Panc1 (cell line): ENCODE data around the gene DCAF4L1. TPM values are rescaled to one million over a fixed set of nuclear protein-coding genes. Genes with fewer than 3 reads are reported as not detected.

Experiments used
- ATAC-seq: fragments of 200-7000 bp; cut with Tn5 transposase; 2 replicates; pipeline ENCODE4 v1.9.1; 2020; ENCODE audit warnings: mild to moderate bottlenecking, moderate library complexity
- BruUV-seq: library from RNA; stranded (reverse); fragments of 400-500 nt; replicated peaks from 2 replicates; lab custom pipeline; 2021; lab: Mats Ljungman, UMichigan
- CTCF ChIA-PET: fragments of 300-600 bp; sonication (Branson Sonifier 250); formaldehyde crosslinking; loops from one replicate; lab custom pipeline; 2022; ENCODE audit warnings: antibody characterized with exemption; lab: Charles Lee
- POLR2A ChIA-PET: fragments of 300-600 bp; sonication (Branson Sonifier 250); formaldehyde crosslinking; loops from one replicate; lab custom pipeline; 2022; ENCODE audit warnings: antibody characterized with exemption; lab: Charles Lee
- DNase-seq: peaks from one replicate; pipeline ENCODE4 v3.0.0-alpha.2; 2010; ENCODE audit warnings: low read depth, low spot score
- H3K27ac ChIP-seq: 2 replicates; pipeline ENCODE4 v1.5.1; 2011; ENCODE audit warnings: mild to moderate bottlenecking, low read length, inconsistent platforms
- H3K27me3 ChIP-seq: fragments of 200-500 bp; sonication (Bioruptor generic); 2 replicates; pipeline ENCODE4 v1.6.0; 2014; ENCODE audit warnings: low read length, inconsistent platforms; ENCODE audit not compliant: control insufficient read depth, insufficient read depth
- H3K36me3 ChIP-seq: fragments of 200-500 bp; sonication (Bioruptor generic); 2 replicates; pipeline ENCODE4 v1.5.1; 2014; ENCODE audit warnings: inconsistent platforms, mild to moderate bottlenecking, low read length, moderate library complexity; ENCODE audit not compliant: control insufficient read depth, insufficient read depth
- H3K4me1 ChIP-seq: 2 replicates; pipeline ENCODE4 v1.5.1; 2011; ENCODE audit warnings: inconsistent platforms, mild to moderate bottlenecking, low read length, moderate library complexity; ENCODE audit not compliant: control insufficient read depth, insufficient read depth
- H3K4me3 ChIP-seq, 2 experiments: 2 replicates each; pipeline ENCODE4 v1.5.1; 2011 to 2012; ENCODE audit warnings: low read depth in 2 of 2, low read length in 2 of 2, mild to moderate bottlenecking in 2 of 2, inconsistent platforms in 1 of 2, moderate library complexity in 1 of 2
- H3K9me3 ChIP-seq: fragments of 200-500 bp; sonication (Bioruptor generic); 2 replicates; pipeline ENCODE4 v1.5.1; 2014; ENCODE audit warnings: low read depth, mild to moderate bottlenecking, inconsistent platforms, low read length, moderate library complexity; ENCODE audit not compliant: control insufficient read depth, insufficient read depth
- CTCF ChIP-seq: fragments of 450-650 bp; IDR thresholded peaks from 2 replicates; pipeline ENCODE4 v1.5.1; 2017; ENCODE audit warnings: mild to moderate bottlenecking
- POLR2AphosphoS5 ChIP-seq: IDR thresholded peaks from 2 replicates; pipeline ENCODE4 v1.6.1; 2012; ENCODE audit warnings: mild to moderate bottlenecking, low read depth, low read length, moderate library complexity
- REST ChIP-seq, 2 experiments: IDR thresholded peaks; 2 replicates each; pipeline ENCODE4 v1.6.1; 2011 to 2012; ENCODE audit warnings: low read depth in 2 of 2, control low read depth in 1 of 2, low read length in 1 of 2, mild to moderate bottlenecking in 1 of 2, moderate library complexity in 1 of 2; ENCODE audit not compliant: insufficient read depth in 1 of 2
- SIN3A ChIP-seq: IDR thresholded peaks from 2 replicates; pipeline ENCODE4 v1.6.1; 2012; ENCODE audit warnings: low read depth, mild to moderate bottlenecking, low read length, moderate library complexity, borderline replicate concordance; ENCODE audit not compliant: insufficient read depth
- TCF7L2 ChIP-seq: IDR thresholded peaks from 2 replicates; pipeline ENCODE4 v1.6.1; 2011; ENCODE audit warnings: mild to moderate bottlenecking, low read depth, low read length, inconsistent platforms
- in situ Hi-C: cut with HindIII; loops from 2 replicates; pipeline ENCODE4 v1.10.0; 2016; ENCODE audit warnings: low sequenced_read_pairs, low pct_unique_long_range_greater_than_20kb
- intact Hi-C: fragments of 100-400 bp; cut with micrococcal nuclease; formaldehyde crosslinking; loops from one replicate; pipeline ENCODE4 v1.10.0; 2022; ENCODE audit not compliant: unreplicated experiment
- total RNA-seq: library from RNA; stranded (reverse); gene quantifications from one replicate; pipeline ENCODE4 v1.2.1, GENCODE V29; 2021; ENCODE audit not compliant: unreplicated experiment

Gene DCAF4L1
- total RNA-seq, 1 experiment from 2014 or later: 0.13 TPM

GRCh38 chr4:41977709-41978108, 3.8 kb upstream of the DCAF4L1 start:
- intact Hi-C loops: no loop called here
- no peak overlapping the region for H3K27ac ChIP-seq
- no peak overlapping the region for H3K4me3 ChIP-seq
- DNase-seq: no peak
- in situ Hi-C loops: no loop called here
- TF ChIP-seq SIN3A: no peak
- no peak for TF ChIP-seq POLR2AphosphoS5
- no peaks in the 10 kb centered on the region for H3K9me3 ChIP-seq
- no TSS peak for BruUV-seq
- H3K36me3 ChIP-seq: no peaks in the 10 kb centered on the region
- ATAC-seq: no peak
- H3K4me1 ChIP-seq: no peaks in the 10 kb centered on the region
- ChIA-PET CTCF (no interaction called here), POLR2A (no interaction called here)
- no peaks in the 10 kb centered on the region for H3K27me3 ChIP-seq

GRCh38 chr4:41982716-41983115, 1.2 kb downstream of the DCAF4L1 start:
- no peak for ATAC-seq
- ChIA-PET POLR2A (no interaction called here), CTCF (no interaction called here)
- Histone ChIP-seq H3K4me1 (no peaks in the 10 kb centered on the region), H3K4me3 (no peak overlapping the region), H3K27me3 (no peaks in the 10 kb centered on the region), H3K36me3 (no peaks in the 10 kb centered on the region), H3K9me3 (no peaks in the 10 kb centered on the region), H3K27ac (no peak overlapping the region)
- intact Hi-C loops (no loop called here), in situ Hi-C loops (no loop called here)
- no peak for DNase-seq
- BruUV-seq: no TSS peak
- TF ChIP-seq CTCF: no peak
- TF ChIP-seq TCF7L2: no peak
- no peak for TF ChIP-seq SIN3A
- no peak for TF ChIP-seq POLR2AphosphoS5
- TF ChIP-seq REST (IDR thresholded peaks at IDR 0.05; ENCODE audit: insufficient read depth in 1 of 2, low read depth in 2 of 2, low read length in 1 of 2): no peak

GRCh38 chr4:41985151-41985550, 3.6 kb downstream of the DCAF4L1 start:
- ChIA-PET POLR2A (no interaction called here), CTCF (no interaction called here)
- no TSS peak for BruUV-seq
- H3K4me3 ChIP-seq: no peak overlapping the region
- H3K4me1 ChIP-seq: peaks cover 3% of the 10 kb centered on the region; the same call in 1 of the 2 replicates
- no peak overlapping the region for H3K27ac ChIP-seq
- no peak for DNase-seq
- intact Hi-C loops (no loop called here), in situ Hi-C loops (no loop called here)
- no peak for TF ChIP-seq TCF7L2
- no peak for TF ChIP-seq SIN3A
- no peak for TF ChIP-seq POLR2AphosphoS5
- H3K9me3 ChIP-seq: no peaks in the 10 kb centered on the region
- H3K36me3 ChIP-seq: no peaks in the 10 kb centered on the region; the same call in 1 of the 2 replicates
- no peak for ATAC-seq
- no peaks in the 10 kb centered on the region for H3K27me3 ChIP-seq
